A549 (cell line): ENCODE measurements around the gene TMEM88. TPM values are rescaled to one million over a fixed set of nuclear protein-coding genes. Genes with fewer than 3 reads are reported as not detected.

Source experiments
- ATAC-seq, 2 experiments: fragments of 200-7000 bp in 1 of 2; fragments of >200 bp in 1 of 2; cut with Nextera tagmentation in 1 of 2; cut with Tn5 transposase in 1 of 2; 3 replicates each; pipeline versions ENCODE4 v1.8.0 to v1.9.1; 2018 to 2020; ENCODE audit warnings: mild to moderate bottlenecking in 1 of 2, moderate library complexity in 1 of 2
- CTCF ChIA-PET: fragments of 300-600 bp; sonication (Branson Sonifier 250); formaldehyde crosslinking; extraction: SDS; loops from one replicate; lab custom pipeline; 2021; ENCODE audit warnings: antibody characterized with exemption, inconsistent platforms; lab: Yijun Ruan, JAX
- POLR2A ChIA-PET: fragments of 350-600 bp; formaldehyde crosslinking; extraction: SDS; loops from one replicate; lab custom pipeline; 2021; ENCODE audit warnings: antibody characterized with exemption, inconsistent platforms; lab: Yijun Ruan, JAX
- DNase-seq, 2 experiments: peaks; one replicate each; pipeline versions ENCODE4 v3.0.0 to v3.0.0-alpha.2; 2011 to 2016; ENCODE audit warnings: low read depth in 1 of 2, low spot score in 1 of 2
- FAIRE-seq: peaks from 2 replicates; lab custom pipeline; 2011; peaks lifted over from hg19 to GRCh38; lab: Jason Lieb, UNC
- H3K27ac ChIP-seq, 2 experiments: fragments of >200 bp; sonication (Bioruptor Twin); formaldehyde crosslinking; 3 replicates each; pipeline ENCODE4 v1.5.1; 2016 to 2017
- H3K4me1 ChIP-seq: fragments of >200 bp; sonication (Bioruptor Twin); formaldehyde crosslinking; 3 replicates; pipeline ENCODE4 v1.6.1; 2016
- H3K4me2 ChIP-seq: fragments of >200 bp; sonication (Bioruptor Twin); formaldehyde crosslinking; 3 replicates; pipeline ENCODE4 v1.6.1; 2016
- H3K4me3 ChIP-seq: fragments of >200 bp; sonication (Bioruptor Twin); formaldehyde crosslinking; 3 replicates; pipeline ENCODE4 v1.5.1; 2016
- H3K9me3 ChIP-seq: fragments of >200 bp; sonication (Bioruptor Twin); formaldehyde crosslinking; 3 replicates; pipeline ENCODE4 v1.6.1; 2016
- BHLHE40 ChIP-seq: IDR thresholded peaks from 2 replicates; pipeline ENCODE4 v1.6.1; 2012; ENCODE audit warnings: low read depth, low read length, inconsistent platforms
- CBX8 ChIP-seq: fragments of 200-600 bp; sonication (generic); IDR thresholded peaks from 2 replicates; pipeline ENCODE4 v1.6.1; 2016
- CHD2 ChIP-seq: fragments of 150-350 bp; IDR thresholded peaks from 2 replicates; pipeline ENCODE4 v1.6.1; 2014; ENCODE audit warnings: low read length; ENCODE audit not compliant: partially characterized antibody
- ESRRA ChIP-seq: fragments of 150-350 bp; IDR thresholded peaks from 2 replicates; pipeline ENCODE4 v1.6.1; 2014; ENCODE audit warnings: mild to moderate bottlenecking, low read length, borderline replicate concordance
- FOSB ChIP-seq: fragments of 250-450 bp; sonication (Bioruptor Pico); IDR thresholded peaks from 2 replicates; pipeline ENCODE4 v1.5.0; 2020; ENCODE audit warnings: mild to moderate bottlenecking, moderate library complexity
- FOSL2 ChIP-seq, 2 experiments: fragments of 450-650 bp in 1 of 2; fragments of >200 bp in 1 of 2; sonication (Bioruptor Twin) in 1 of 2; formaldehyde crosslinking; IDR thresholded peaks; 2 replicates each; pipeline versions ENCODE4 v1.5.0 to v1.6.1; 2016 to 2020; ENCODE audit warnings: mild to moderate bottlenecking in 1 of 2, moderate library complexity in 1 of 2
- GATA3 ChIP-seq: IDR thresholded peaks from 2 replicates; pipeline ENCODE4 v1.6.1; 2012; ENCODE audit warnings: borderline replicate concordance
- HDAC2 ChIP-seq: fragments of 200-600 bp; sonication (generic); IDR thresholded peaks from 2 replicates; pipeline ENCODE4 v1.6.1; 2016
- HOXB13 ChIP-seq: fragments of 250-450 bp; sonication (Bioruptor Pico); IDR thresholded peaks from 2 replicates; pipeline ENCODE4 v1.5.0; 2020; ENCODE audit warnings: low read depth, mild to moderate bottlenecking, moderate library complexity
- JUN ChIP-seq, 2 experiments: fragments of >200 bp; sonication (Bioruptor Twin); formaldehyde crosslinking; IDR thresholded peaks; 2 replicates in 1 of 2; 3 replicates in 1 of 2; pipeline ENCODE4 v1.6.1; 2016 to 2017
- JUNB ChIP-seq: fragments of >200 bp; sonication (Bioruptor Twin); formaldehyde crosslinking; IDR thresholded peaks from 2 replicates; pipeline ENCODE4 v1.6.1; 2016
- KDM1A ChIP-seq: fragments of 200-600 bp; sonication (generic); IDR thresholded peaks from 2 replicates; pipeline ENCODE4 v1.6.1; 2016; ENCODE audit warnings: low read depth, mild to moderate bottlenecking
- KDM5A ChIP-seq: fragments of 200-600 bp; sonication (generic); IDR thresholded peaks from 2 replicates; pipeline ENCODE4 v1.6.1; 2016; ENCODE audit warnings: antibody characterized with exemption, mild to moderate bottlenecking
- MAFK ChIP-seq: fragments of 450-650 bp; IDR thresholded peaks from 2 replicates; pipeline ENCODE4 v1.6.1; 2014; ENCODE audit not compliant: partially characterized antibody
- NPAS2 ChIP-seq: fragments of 250-450 bp; sonication (Bioruptor Pico); IDR thresholded peaks from 2 replicates; pipeline ENCODE4 v1.8.0; 2022; ENCODE audit warnings: mild to moderate bottlenecking, moderate library complexity, borderline replicate concordance
- NR3C1 ChIP-seq: fragments of >200 bp; sonication (Bioruptor Twin); formaldehyde crosslinking; IDR thresholded peaks from 3 replicates; pipeline ENCODE4 v1.6.1; 2017
- PHF8 ChIP-seq: fragments of 200-600 bp; sonication (generic); IDR thresholded peaks from 2 replicates; pipeline ENCODE4 v1.6.1; 2016; ENCODE audit warnings: low read depth, mild to moderate bottlenecking, antibody characterized with exemption, moderate library complexity, borderline replicate concordance
- POLR2A ChIP-seq: IDR thresholded peaks from 2 replicates; pipeline ENCODE4 v1.6.1; 2012; ENCODE audit warnings: mild to moderate bottlenecking, low read length
- POLR2AphosphoS2 ChIP-seq: conservative IDR thresholded peaks from 2 replicates; pipeline ENCODE4 v1.6.1; 2012; ENCODE audit warnings: low read length, improper control_type of control experiment, inconsistent platforms
- RAD21 ChIP-seq, 2 experiments: fragments of >200 bp in 1 of 2; sonication (Bioruptor Twin) in 1 of 2; formaldehyde crosslinking in 1 of 2; IDR thresholded peaks in 1 of 2; conservative IDR thresholded peaks in 1 of 2; 2 replicates in 1 of 2; 3 replicates in 1 of 2; pipeline ENCODE4 v1.6.1; 2012 to 2018; ENCODE audit warnings: inconsistent platforms in 1 of 2
- RARB ChIP-seq: fragments of 250-450 bp; sonication (Bioruptor Pico); IDR thresholded peaks from 2 replicates; pipeline ENCODE4 v1.8.0; 2021; ENCODE audit warnings: mild to moderate bottlenecking, moderate library complexity
- SMC3 ChIP-seq: fragments of >200 bp; sonication (Bioruptor Twin); formaldehyde crosslinking; IDR thresholded peaks from 3 replicates; pipeline ENCODE4 v1.6.1; 2018; ENCODE audit warnings: inconsistent platforms
- SREBF2 ChIP-seq: fragments of 450-650 bp; IDR thresholded peaks from 2 replicates; pipeline ENCODE4 v1.6.1; 2014; ENCODE audit warnings: mild to moderate bottlenecking, moderate library complexity
- ZNF302 ChIP-seq: fragments of 250-450 bp; sonication (Bioruptor Pico); IDR thresholded peaks from 2 replicates; pipeline ENCODE4 v1.9.0; 2021; ENCODE audit warnings: inconsistent platforms, mild to moderate bottlenecking, moderate library complexity
- ZSCAN20 ChIP-seq: fragments of 250-450 bp; sonication (Bioruptor Pico); IDR thresholded peaks from 2 replicates; pipeline ENCODE4 v1.8.0; 2022; ENCODE audit warnings: mild to moderate bottlenecking, moderate library complexity
- WGBS: methylation state at CpG from one replicate; pipeline ENCODE4 v1.1.6; 2017; ENCODE audit errors: missing lambda C conversion rate; 5-methylcytosine and 5-hydroxymethylcytosine counted together
- polyA plus RNA-seq, 4 experiments: library from polyadenylated mRNA; depleted of rRNA in 3 of 4; stranded (reverse); fragments of >200 nt; fragmentation: RNase III in 1 of 4; extraction: RNeasy Plus Mini Kit Qiagen cat#74134 plus additional on column Dnase treatment in 1 of 4; gene quantifications; 2 replicates in 3 of 4; 3 replicates in 1 of 4; pipeline ENCODE4 v1.2.3, GENCODE V29; 2011 to 2017
- TF ChIP-seq, protein P1 (sequence below): fragments of 250-450 bp; sonication (Bioruptor Pico); IDR thresholded peaks from 2 replicates; pipeline ENCODE4 v1.5.0; 2020; ENCODE audit warnings: low read depth, mild to moderate bottlenecking, moderate library complexity
- TF ChIP-seq, protein P2 (sequence below): IDR thresholded peaks from 2 replicates; pipeline ENCODE4 v1.6.1; 2012; ENCODE audit warnings: low read depth, borderline replicate concordance
- TF ChIP-seq, protein P3 (sequence below): fragments of >200 bp; sonication (Bioruptor Twin); formaldehyde crosslinking; IDR thresholded peaks from 3 replicates; pipeline ENCODE4 v1.5.1; 2016
- TF ChIP-seq, protein P4 (sequence below): IDR thresholded peaks from 2 replicates; pipeline ENCODE4 v1.6.1; 2012

Gene TMEM88
- polyA plus RNA-seq, 2 of the 4 experiments (the other 2 are of a cell fraction): 0.17 to 0.48 TPM

DNA sequence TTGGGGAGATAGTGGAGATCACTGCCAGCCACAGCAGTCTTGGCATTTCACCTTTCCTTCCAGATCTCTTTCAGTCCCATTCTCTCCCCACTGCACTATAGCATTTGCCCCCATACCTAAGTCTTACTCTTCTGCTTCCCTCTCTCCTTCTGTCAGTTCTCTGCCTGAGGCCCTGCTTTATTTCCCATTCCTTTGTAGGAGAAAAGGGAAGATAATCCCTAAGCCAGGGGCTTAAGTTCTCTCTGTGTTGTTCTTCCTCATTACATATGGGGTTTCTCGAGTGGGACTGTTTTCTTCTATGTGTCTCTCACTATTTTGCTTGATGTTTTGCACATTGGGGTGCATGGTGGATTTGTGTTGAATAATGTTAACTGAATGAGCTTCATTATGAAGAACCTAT is 14.4 kb upstream of the TMEM88 start:
- H3K4me2 ChIP-seq: peak overlapping the region; percentile 96; the same call in 2 of the 3 replicates
- CTCF ChIA-PET: interaction anchor here (0.8 to 25.1 kb wide), 9 partner anchors 1 to 217 kb away, joined by 3 to 677 read pairs (median 5); partner anchors contain the start of genes KDM6B and NAA38
- H3K4me1 ChIP-seq: peaks cover 49% of the 10 kb centered on the region
- TF ChIP-seq, protein P1, sequence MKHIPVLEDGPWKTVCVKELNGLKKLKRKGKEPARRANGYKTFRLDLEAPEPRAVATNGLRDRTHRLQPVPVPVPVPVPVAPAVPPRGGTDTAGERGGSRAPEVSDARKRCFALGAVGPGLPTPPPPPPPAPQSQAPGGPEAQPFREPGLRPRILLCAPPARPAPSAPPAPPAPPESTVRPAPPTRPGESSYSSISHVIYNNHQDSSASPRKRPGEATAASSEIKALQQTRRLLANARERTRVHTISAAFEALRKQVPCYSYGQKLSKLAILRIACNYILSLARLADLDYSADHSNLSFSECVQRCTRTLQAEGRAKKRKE (CRISPR knock-in tag): no peak
- TF ChIP-seq NR3C1 (no peak), SREBF2 (no peak), RARB (CRISPR knock-in tag) (no peak), KDM5A (no peak), HDAC2 (no peak), FOSL2 (IDR thresholded peaks at IDR 0.05) (no peak), FOSL2 (CRISPR knock-in tag; IDR thresholded peaks at IDR 0.05) (no peak), CBX8 (no peak), FOSB (CRISPR knock-in tag) (no peak), CHD2 (no peak), ESRRA (no peak), MAFK (no peak)
- TF ChIP-seq, protein P2, sequence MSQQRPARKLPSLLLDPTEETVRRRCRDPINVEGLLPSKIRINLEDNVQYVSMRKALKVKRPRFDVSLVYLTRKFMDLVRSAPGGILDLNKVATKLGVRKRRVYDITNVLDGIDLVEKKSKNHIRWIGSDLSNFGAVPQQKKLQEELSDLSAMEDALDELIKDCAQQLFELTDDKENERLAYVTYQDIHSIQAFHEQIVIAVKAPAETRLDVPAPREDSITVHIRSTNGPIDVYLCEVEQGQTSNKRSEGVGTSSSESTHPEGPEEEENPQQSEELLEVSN: no peak
- TF ChIP-seq, all 56 proteins: peak for 0
- DNase-seq (no peak), ATAC-seq (no peak), FAIRE-seq (no peak)
- Histone ChIP-seq H3K4me3 (no peak overlapping the region), H3K9me3 (no peaks in the 10 kb centered on the region), H3K27ac (0 out of 6 replicates have a peak overlapping the region, but pooled peaks of 1 of the 2 experiments have one; percentile 5)
- WGBS: 74% methylated on average over 1 of the region's 1 CpG
- POLR2A ChIA-PET: interaction anchor here (5.7 kb wide), 1 partner anchor 16 kb away, joined by 65 read pairs; the partner anchor contains the start of genes CYB5D1 and NAA38

DNA sequence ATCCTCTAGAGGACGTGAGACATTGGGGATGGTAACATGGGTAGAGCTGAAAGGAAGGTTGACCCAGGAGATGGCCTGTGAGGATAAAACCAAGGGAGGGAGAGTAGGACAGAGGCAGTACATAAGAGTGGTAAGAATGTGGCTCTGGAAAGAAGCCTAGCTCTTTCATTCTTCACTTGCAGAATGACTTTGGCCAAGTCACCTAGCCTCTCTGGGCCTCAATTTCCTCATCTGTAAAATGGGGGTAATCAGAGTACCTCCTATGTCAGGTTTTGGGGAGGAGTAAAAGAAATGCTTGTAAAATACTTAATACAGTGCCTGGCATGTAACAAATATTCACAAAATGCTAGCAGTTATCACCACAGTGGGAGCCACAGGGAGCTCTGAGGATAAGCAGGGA is 14.0 kb upstream of the TMEM88 start:
- WGBS: 84% methylated on average over 1 of the region's 1 CpG
- CTCF ChIA-PET: interaction anchor here (1.0 to 25.1 kb wide), 8 partner anchors 1 to 217 kb away, joined by 3 to 677 read pairs (median 5); partner anchors contain the start of genes KDM6B and NAA38
- peak overlapping the region; percentile 91 for H3K4me2 ChIP-seq
- peak overlapping the region; percentile 80 for H3K4me3 ChIP-seq
- peaks cover 52% of the 10 kb centered on the region for H3K4me1 ChIP-seq
- no peak for ATAC-seq
- no peak for DNase-seq
- no peak for FAIRE-seq
- POLR2A ChIA-PET: interaction anchor here (5.7 kb wide), 1 partner anchor 16 kb away, joined by 65 read pairs; the partner anchor contains the start of genes CYB5D1 and NAA38
- peak overlapping the region; percentile 96; a peak in 5 of 6 replicates for H3K27ac ChIP-seq
- TF ChIP-seq PHF8: no peak
- TF ChIP-seq HDAC2: peak; percentile 73; the same call in 1 of the 2 replicates
- peak; percentile 89; the same call in 1 of the 2 replicates for TF ChIP-seq KDM1A
- TF ChIP-seq, all 56 proteins: peak for 2
- H3K9me3 ChIP-seq: no peaks in the 10 kb centered on the region

DNA sequence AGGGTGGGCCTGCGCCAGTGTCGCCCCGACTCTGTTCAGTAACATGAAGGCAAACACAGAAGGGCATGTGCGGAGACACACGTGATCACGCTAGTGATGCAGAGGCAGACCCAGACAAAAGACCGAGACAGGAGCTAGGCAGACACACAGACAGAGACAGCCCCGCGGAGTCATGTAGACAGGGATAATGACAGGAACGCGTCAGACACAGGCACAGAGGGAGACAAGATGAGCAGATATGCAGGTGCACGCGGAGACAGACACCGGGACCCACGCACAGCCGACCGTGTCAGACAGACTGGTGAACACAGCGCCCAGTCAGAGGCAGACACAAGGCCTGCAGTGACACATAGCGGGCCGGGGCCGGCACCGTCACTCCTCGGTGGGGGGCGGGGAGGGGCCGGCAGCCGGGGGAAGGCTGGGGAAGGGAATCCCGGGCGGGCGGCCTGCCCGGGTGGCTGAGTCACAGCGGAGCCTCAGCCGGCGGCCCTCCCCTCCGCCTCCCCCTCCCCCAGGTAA is 13.4 kb upstream of the TMEM88 start:
- 4% methylated on average over 23 of the region's 34 CpGs for WGBS
- Histone ChIP-seq H3K27ac (peak overlapping the region; percentile 96), H3K9me3 (no peaks in the 10 kb centered on the region), H3K4me3 (peak overlapping the region; percentile 80), H3K4me1 (peaks cover 52% of the 10 kb centered on the region), H3K4me2 (peak overlapping the region; percentile 91)
- peak; percentile 68 to 83 for DNase-seq
- peak; percentile 70 for FAIRE-seq
- ChIA-PET POLR2A (interaction anchor here (1.0 to 5.7 kb wide), 6 partner anchors 8 to 155 kb away, joined by 3 to 65 read pairs (median 6); partner anchors contain the start of genes CYB5D1, KDM6B, NAA38 and TP53), CTCF (interaction anchor here (1.0 to 25.1 kb wide), 8 partner anchors 0 to 216 kb away, joined by 3 to 677 read pairs (median 5); partner anchors contain the start of genes KDM6B and NAA38)
- peak; percentile 9 for ATAC-seq
- TF ChIP-seq, protein P3, sequence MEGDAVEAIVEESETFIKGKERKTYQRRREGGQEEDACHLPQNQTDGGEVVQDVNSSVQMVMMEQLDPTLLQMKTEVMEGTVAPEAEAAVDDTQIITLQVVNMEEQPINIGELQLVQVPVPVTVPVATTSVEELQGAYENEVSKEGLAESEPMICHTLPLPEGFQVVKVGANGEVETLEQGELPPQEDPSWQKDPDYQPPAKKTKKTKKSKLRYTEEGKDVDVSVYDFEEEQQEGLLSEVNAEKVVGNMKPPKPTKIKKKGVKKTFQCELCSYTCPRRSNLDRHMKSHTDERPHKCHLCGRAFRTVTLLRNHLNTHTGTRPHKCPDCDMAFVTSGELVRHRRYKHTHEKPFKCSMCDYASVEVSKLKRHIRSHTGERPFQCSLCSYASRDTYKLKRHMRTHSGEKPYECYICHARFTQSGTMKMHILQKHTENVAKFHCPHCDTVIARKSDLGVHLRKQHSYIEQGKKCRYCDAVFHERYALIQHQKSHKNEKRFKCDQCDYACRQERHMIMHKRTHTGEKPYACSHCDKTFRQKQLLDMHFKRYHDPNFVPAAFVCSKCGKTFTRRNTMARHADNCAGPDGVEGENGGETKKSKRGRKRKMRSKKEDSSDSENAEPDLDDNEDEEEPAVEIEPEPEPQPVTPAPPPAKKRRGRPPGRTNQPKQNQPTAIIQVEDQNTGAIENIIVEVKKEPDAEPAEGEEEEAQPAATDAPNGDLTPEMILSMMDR: peak; percentile 28; the same call in 2 of the 3 replicates
- TF ChIP-seq FOSB (CRISPR knock-in tag) (no peak), POLR2AphosphoS2 (peak; percentile 67; the same call in 1 of the 2 replicates), NPAS2 (CRISPR knock-in tag) (no peak), SMC3 (peak; percentile 53), ZNF302 (CRISPR knock-in tag) (no peak), RAD21 (conservative IDR thresholded peaks at IDR 0.05 in 1 of 2, IDR thresholded peaks at IDR 0.05 in 1 of 2) (peak in 1 of 2 experiments; percentile 64; a peak in 2 of 5 replicates), BHLHE40 (peak; percentile 39; the same call in 1 of the 2 replicates), JUN (IDR thresholded peaks at IDR 0.05) (peak in 1 of 2 experiments; percentile 71; a peak in 3 of 5 replicates), SREBF2 (no peak), POLR2A (peak; percentile 23; the same call in 1 of the 2 replicates), ZSCAN20 (CRISPR knock-in tag) (no peak), GATA3 (peak; percentile 21; the same call in 1 of the 2 replicates), KDM5A (no peak), HOXB13 (CRISPR knock-in tag) (no peak), FOSL2 (IDR thresholded peaks at IDR 0.05) (peak; percentile 81), FOSL2 (CRISPR knock-in tag; IDR thresholded peaks at IDR 0.05) (peak; percentile 74; the same call in 1 of the 2 replicates), JUNB (peak; percentile 69; the same call in 1 of the 2 replicates)
- TF ChIP-seq, protein P4, sequence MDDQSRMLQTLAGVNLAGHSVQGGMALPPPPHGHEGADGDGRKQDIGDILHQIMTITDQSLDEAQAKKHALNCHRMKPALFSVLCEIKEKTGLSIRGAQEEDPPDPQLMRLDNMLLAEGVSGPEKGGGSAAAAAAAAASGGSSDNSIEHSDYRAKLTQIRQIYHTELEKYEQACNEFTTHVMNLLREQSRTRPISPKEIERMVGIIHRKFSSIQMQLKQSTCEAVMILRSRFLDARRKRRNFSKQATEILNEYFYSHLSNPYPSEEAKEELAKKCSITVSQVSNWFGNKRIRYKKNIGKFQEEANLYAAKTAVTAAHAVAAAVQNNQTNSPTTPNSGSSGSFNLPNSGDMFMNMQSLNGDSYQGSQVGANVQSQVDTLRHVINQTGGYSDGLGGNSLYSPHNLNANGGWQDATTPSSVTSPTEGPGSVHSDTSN: no peak
